Breast epithelium (tissue), 4 donors: ENCODE measurements around the gene NTRK3. TPM values are rescaled to one million over a fixed set of nuclear protein-coding genes. Genes with fewer than 3 reads are reported as not detected.

ENCODE experiments used
- DNase-seq, 2 donors: peaks; one replicate each; pipeline ENCODE4 v3.0.0-alpha.2; 2019; ENCODE audit warnings: low spot score in 2 of 2
- H3K27ac ChIP-seq, 2 donors: fragments of 200-600 bp; sonication (generic) in 1 of 2; one replicate each; pipeline ENCODE4 v1.5.1; 2016 to 2019; ENCODE audit warnings: mild to moderate bottlenecking in 1 of 2
- H3K27me3 ChIP-seq, 2 donors: fragments of 200-600 bp; sonication (generic) in 1 of 2; one replicate each; pipeline versions ENCODE4 v1.5.1 to v1.6.0; 2017 to 2019; ENCODE audit warnings: control low read depth in 1 of 2, mild to moderate bottlenecking in 1 of 2
- H3K36me3 ChIP-seq: fragments of 200-600 bp; one replicate; pipeline ENCODE4 v1.5.1; 2019
- H3K4me1 ChIP-seq, 2 donors: fragments of 200-600 bp; sonication (generic); one replicate each; pipeline ENCODE4 v1.5.1; 2016 to 2019; ENCODE audit warnings: control low read depth in 1 of 2
- H3K4me3 ChIP-seq, 3 donors: fragments of 200-600 bp; sonication (generic); 1 replicate in 2 of 3; 2 replicates in 1 of 3; pipeline ENCODE4 v1.5.1; 2016 to 2019; ENCODE audit warnings: mild to moderate bottlenecking in 3 of 3, moderate library complexity in 2 of 3
- H3K9me3 ChIP-seq, 2 donors: fragments of 200-600 bp; sonication (generic) in 1 of 2; one replicate each; pipeline ENCODE4 v1.5.1; 2016 to 2019; ENCODE audit warnings: control low read depth in 1 of 2
- CTCF ChIP-seq, 3 donors: fragments of 450-650 bp; IDR thresholded peaks; one replicate each; pipeline ENCODE4 v1.5.1; 2016 to 2017; ENCODE audit warnings: antibody characterized with exemption in 3 of 3, mild to moderate bottlenecking in 3 of 3, moderate library complexity in 3 of 3
- POLR2A ChIP-seq: fragments of 450-650 bp; IDR thresholded peaks from one replicate; pipeline ENCODE4 v1.6.1; 2016; ENCODE audit warnings: antibody characterized with exemption, mild to moderate bottlenecking, moderate library complexity
- POLR2AphosphoS5 ChIP-seq, 3 donors: sonication (generic); formaldehyde crosslinking; IDR thresholded peaks; one replicate each; pipeline ENCODE4 v1.6.1; 2017; ENCODE audit warnings: antibody characterized with exemption in 3 of 3
- intact Hi-C: fragments of 100-400 bp; cut with DNase I; formaldehyde crosslinking; loops from one replicate; pipeline ENCODE4 v1.15.1; 2023; ENCODE audit warnings: low total_unique reads
- total RNA-seq, 3 donors: library from RNA; depleted of rRNA; stranded (reverse); fragments of >200 nt; gene quantifications; one replicate each; pipeline ENCODE4 v1.1.0, GENCODE V29; 2016

Gene NTRK3
- total RNA-seq, 3 donors from 2014 or later, result 1.9 to 23.6 (median 13.8) TPM

GRCh38 chr15:88022716-88023115 lies 233.8 kb downstream of the NTRK3 start:
- intact Hi-C loops, result no loop called here
- Histone ChIP-seq H3K36me3 (no peaks in the 10 kb centered on the region), H3K27ac (no peak overlapping the region), H3K4me3 (no peak overlapping the region), H3K9me3 (no peaks in the 10 kb centered on the region), H3K4me1 (no peaks in the 10 kb centered on the region), H3K27me3 (no peaks in the 10 kb centered on the region)
- DNase-seq, result no peak
- no peak for TF ChIP-seq CTCF (IDR thresholded peaks at IDR 0.05)
- no peak for TF ChIP-seq POLR2A
- TF ChIP-seq POLR2AphosphoS5 (IDR thresholded peaks at IDR 0.05), result no peak

- H3K36me3 ChIP-seq, result no peaks in the 10 kb centered on the region
- no peaks in the 10 kb centered on the region for H3K4me1 ChIP-seq
- no peak overlapping the region for H3K4me3 ChIP-seq
- H3K27ac ChIP-seq, result no peak overlapping the region
- no peaks in the 10 kb centered on the region for H3K9me3 ChIP-seq
- TF ChIP-seq POLR2A, result no peak
- TF ChIP-seq POLR2AphosphoS5 (IDR thresholded peaks at IDR 0.05), result no peak
- no peak for TF ChIP-seq CTCF (IDR thresholded peaks at IDR 0.05)
- H3K27me3 ChIP-seq, result no peaks in the 10 kb centered on the region
- intact Hi-C loops, result no loop called here
- DNase-seq, result no peak
Measured at GRCh38 chr15:88021601-88022000, 234.9 kb downstream of the NTRK3 start.

DNA sequence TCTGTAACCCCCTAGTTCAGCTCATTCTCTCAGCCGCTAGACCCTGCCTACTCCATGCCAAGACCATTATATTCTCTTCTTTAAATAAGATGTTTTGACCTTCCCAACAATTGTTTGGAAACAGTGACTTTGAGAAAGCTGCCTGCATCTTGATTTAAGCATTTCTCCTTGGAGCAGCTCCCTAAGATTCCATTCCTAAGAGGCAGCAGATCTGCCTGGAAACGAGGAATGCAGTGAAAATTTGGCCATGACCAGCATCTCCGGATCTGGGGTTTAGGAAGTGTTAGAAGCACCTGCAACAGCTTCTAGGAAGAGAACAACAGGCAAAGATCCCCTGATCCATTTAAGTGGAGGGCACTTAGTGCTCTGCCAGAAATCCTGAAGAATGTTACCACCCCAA lies 235.7 kb downstream of the NTRK3 start:
- intact Hi-C loops, result no loop called here
- TF ChIP-seq POLR2A (no peak), CTCF (IDR thresholded peaks at IDR 0.05) (no peak), POLR2AphosphoS5 (IDR thresholded peaks at IDR 0.05) (no peak)
- no peaks in the 10 kb centered on the region for H3K27me3 ChIP-seq
- H3K36me3 ChIP-seq, result no peaks in the 10 kb centered on the region
- H3K4me1 ChIP-seq, result no peaks in the 10 kb centered on the region
- H3K9me3 ChIP-seq, result no peaks in the 10 kb centered on the region
- DNase-seq, result no peak
- no peak overlapping the region for H3K27ac ChIP-seq
- no peak overlapping the region for H3K4me3 ChIP-seq

DNA sequence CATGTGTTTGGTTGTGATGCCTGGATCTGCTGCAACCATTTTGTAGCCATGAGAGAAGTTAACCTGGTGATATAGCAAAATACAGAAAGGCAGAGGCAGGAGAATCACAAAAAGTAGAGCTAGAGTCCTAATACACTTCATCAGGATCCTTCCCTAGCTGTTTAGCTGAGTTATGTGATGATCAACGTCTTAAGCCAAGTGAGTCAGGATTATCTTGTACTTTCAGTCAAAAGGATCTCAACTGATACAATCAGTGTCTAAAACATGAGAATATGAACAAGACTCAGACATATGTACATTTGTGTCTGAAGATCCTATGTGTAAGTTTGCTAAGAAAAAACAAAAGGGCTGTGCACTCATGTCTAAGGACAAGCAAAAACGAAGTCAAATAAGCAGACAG lies 236.9 kb downstream of the NTRK3 start:
- Histone ChIP-seq H3K4me3 (no peak overlapping the region), H3K4me1 (no peaks in the 10 kb centered on the region), H3K27ac (peak overlapping the region; percentile 35 to 80), H3K9me3 (no peaks in the 10 kb centered on the region), H3K27me3 (no peaks in the 10 kb centered on the region), H3K36me3 (no peaks in the 10 kb centered on the region)
- no peak for DNase-seq
- intact Hi-C loops, result loop anchor here (5.0 kb wide), 1 partner anchor 1112 kb away; no protein-coding TSS in a partner anchor
- TF ChIP-seq POLR2A (no peak), POLR2AphosphoS5 (IDR thresholded peaks at IDR 0.05) (no peak), CTCF (IDR thresholded peaks at IDR 0.05) (no peak)

- intact Hi-C loops, result loop anchor here (5.0 kb wide), 1 partner anchor 1112 kb away; no protein-coding TSS in a partner anchor
- peak in 1 of 2 donors; percentile 31 for DNase-seq
- TF ChIP-seq CTCF (IDR thresholded peaks at IDR 0.05) (no peak), POLR2AphosphoS5 (IDR thresholded peaks at IDR 0.05) (no peak), POLR2A (no peak)
Measured at GRCh38 chr15:88018869-88019641, 237.5 kb downstream of the NTRK3 start.

More at GRCh38 chr15:88018869-88019641, 237.5 kb downstream of the NTRK3 start:
- Histone ChIP-seq H3K27me3 (no peaks in the 10 kb centered on the region), H3K4me1 (no peaks in the 10 kb centered on the region), H3K9me3 (no peaks in the 10 kb centered on the region), H3K27ac (peak overlapping the region; percentile 35 to 80), H3K4me3 (no peak overlapping the region), H3K36me3 (no peaks in the 10 kb centered on the region)
